T-helper 1 cell treated with Interleukin-12 subunit alpha and Interleukin-12 subunit beta and Interleukin-4 antibody, amounts not matched to agents 30 μg/mL and 1 μg/mL, for 36 hours (primary cell): ENCODE measurements around the gene PRKN.

Source experiments
- H3K27ac Mint-ChIP-seq: one replicate; pipeline ENCODE4 v1.8.0; 2021; ENCODE audit warnings: mild to moderate bottlenecking, mixed read lengths
- H3K27me3 Mint-ChIP-seq: one replicate; pipeline ENCODE4 v1.8.0; 2021; ENCODE audit warnings: low read depth, mixed read lengths
- H3K36me3 Mint-ChIP-seq: one replicate; pipeline ENCODE4 v1.8.0; 2021; ENCODE audit warnings: low read depth, mixed read lengths
- H3K4me1 Mint-ChIP-seq: one replicate; pipeline ENCODE4 v1.8.0; 2021; ENCODE audit warnings: low read depth, mixed read lengths
- H3K4me3 Mint-ChIP-seq: one replicate; pipeline ENCODE4 v1.8.0; 2021; ENCODE audit warnings: mild to moderate bottlenecking, moderate library complexity, mixed read lengths
- H3K9me3 Mint-ChIP-seq: one replicate; pipeline ENCODE4 v1.8.0; 2021; ENCODE audit warnings: mixed read lengths

Gene PRKN

DNA sequence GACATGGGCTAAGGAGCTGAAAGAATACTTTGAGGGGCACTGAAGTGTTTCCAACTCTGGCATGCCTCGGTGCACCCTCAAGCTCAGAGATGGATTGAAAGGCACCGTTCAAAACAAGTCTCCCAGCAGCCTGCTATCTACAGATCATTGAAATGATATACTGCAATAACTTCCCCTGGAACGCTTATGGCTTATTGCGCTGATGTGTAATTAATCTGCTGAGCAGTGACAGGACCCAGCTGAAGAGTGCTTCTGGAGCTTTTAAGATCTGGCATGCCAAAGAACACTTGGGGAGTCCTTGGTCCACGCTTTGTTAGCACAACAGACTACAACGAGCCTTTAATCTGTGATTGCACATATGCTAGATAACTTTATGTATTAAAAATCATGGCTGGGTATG lies 708.2 kb downstream of the PRKN start:
- Mint-ChIP-seq H3K9me3 (peaks cover 19% of the 10 kb centered on the region), H3K36me3 (no peaks in the 10 kb centered on the region), H3K27me3 (no peaks in the 10 kb centered on the region), H3K4me3 (no peak overlapping the region), H3K27ac (no peak overlapping the region), H3K4me1 (no peaks in the 10 kb centered on the region)

DNA sequence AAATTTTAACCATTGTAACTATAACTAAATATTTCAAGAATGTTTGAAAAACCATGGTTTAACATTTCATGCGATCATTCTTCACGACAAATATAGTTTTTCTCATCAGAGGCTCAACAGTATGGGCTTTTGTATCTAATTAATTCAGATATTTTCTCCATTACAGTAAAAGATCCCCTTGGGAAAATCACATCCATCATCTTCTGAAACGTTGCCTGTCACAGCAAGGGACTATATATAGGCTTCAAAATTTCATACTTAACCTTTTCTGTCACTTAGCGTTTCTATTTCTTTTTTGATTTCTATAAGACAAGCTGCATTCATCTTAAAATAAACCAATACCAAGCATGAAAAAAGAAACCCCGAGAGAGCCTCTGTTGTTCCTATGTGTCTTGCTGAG lies 710.0 kb downstream of the PRKN start:
- Mint-ChIP-seq H3K27me3 (no peaks in the 10 kb centered on the region), H3K4me3 (no peak overlapping the region), H3K27ac (no peak overlapping the region), H3K36me3 (no peaks in the 10 kb centered on the region), H3K9me3 (peaks cover 14% of the 10 kb centered on the region), H3K4me1 (no peaks in the 10 kb centered on the region)

DNA sequence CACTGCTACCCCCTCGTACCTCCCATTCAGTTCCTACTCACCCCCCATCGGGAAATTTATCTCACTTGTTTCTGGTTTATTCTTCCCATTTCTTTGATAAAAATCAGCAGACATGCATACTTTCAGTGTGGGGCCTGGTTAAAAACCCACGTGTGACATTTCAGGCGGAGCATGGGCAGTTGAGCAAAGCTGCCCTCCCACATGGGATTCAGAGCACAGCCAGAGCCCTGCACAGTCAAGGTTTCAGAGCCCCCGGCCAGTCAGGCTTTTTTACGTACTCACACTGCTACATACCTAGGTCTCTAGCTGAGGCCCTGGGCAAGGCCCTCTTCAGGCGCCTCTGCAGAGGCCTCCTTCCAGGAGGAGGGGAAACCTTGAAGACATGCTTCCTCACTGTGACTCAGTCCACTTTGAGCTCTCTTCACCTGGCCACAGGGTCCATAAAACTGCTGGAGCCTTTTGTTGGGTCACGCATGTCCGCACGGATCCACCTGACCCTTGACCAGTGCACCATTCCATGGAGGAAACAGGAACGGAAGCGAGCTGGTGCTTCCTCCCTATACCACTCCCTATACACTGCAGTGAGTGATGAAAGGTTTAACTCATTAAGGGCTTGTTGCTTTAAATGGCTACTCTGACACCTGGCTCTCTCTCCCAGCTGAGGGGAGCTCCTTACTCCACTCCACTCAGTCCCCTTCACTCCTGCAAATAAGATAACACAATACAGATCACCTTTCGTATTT lies 713.3 kb downstream of the PRKN start:
- H3K4me1 Mint-ChIP-seq = no peaks in the 10 kb centered on the region
- H3K36me3 Mint-ChIP-seq = no peaks in the 10 kb centered on the region
- no peak overlapping the region for H3K27ac Mint-ChIP-seq
- H3K4me3 Mint-ChIP-seq = no peak overlapping the region
- H3K27me3 Mint-ChIP-seq = no peaks in the 10 kb centered on the region
- peaks cover 11% of the 10 kb centered on the region for H3K9me3 Mint-ChIP-seq

DNA sequence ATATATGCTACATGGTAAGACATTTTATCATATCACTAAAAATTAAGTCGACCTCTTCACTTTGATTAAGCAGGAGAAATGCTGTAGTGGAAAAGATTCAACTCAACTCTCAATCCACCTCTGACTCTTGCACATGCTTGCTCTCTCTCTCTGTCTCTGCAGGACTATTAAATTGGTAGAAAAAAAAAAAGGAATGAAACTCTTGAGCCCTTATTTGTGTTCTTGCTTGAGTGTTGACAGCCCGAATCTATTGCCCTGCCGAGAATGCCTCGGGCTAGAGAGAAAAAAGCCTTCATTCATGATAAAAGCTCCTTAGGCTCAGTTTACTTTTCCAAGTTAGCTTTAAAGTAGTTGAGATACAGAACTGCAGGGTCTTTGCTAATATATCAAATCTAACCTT lies 722.2 kb downstream of the PRKN start:
- Mint-ChIP-seq H3K27ac (no peak overlapping the region), H3K36me3 (no peaks in the 10 kb centered on the region), H3K9me3 (peaks cover 9% of the 10 kb centered on the region), H3K27me3 (no peaks in the 10 kb centered on the region), H3K4me1 (no peaks in the 10 kb centered on the region), H3K4me3 (no peak overlapping the region)

DNA sequence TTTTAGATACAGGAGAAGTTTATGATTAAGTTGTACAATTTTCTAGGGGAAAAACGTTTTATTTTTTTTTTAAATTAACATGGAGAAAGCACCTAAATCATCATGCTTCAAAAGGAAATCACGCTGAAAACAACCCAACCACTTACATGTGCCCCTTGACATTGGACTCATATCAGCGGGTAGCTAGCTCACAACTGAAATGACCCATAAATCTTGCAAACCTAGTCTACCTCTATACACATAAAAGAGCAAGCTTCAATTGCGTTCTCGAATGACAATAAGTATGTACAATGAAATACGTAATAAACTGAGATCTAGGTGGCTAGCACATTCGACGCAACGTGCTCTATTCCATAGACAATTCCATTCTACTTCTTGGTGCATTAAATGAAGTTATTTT lies 730.8 kb downstream of the PRKN start:
- no peaks in the 10 kb centered on the region for H3K4me1 Mint-ChIP-seq
- no peak overlapping the region for H3K4me3 Mint-ChIP-seq
- no peak overlapping the region for H3K27ac Mint-ChIP-seq
- H3K27me3 Mint-ChIP-seq = no peaks in the 10 kb centered on the region
- H3K36me3 Mint-ChIP-seq = no peaks in the 10 kb centered on the region
- peaks cover 19% of the 10 kb centered on the region for H3K9me3 Mint-ChIP-seq

DNA sequence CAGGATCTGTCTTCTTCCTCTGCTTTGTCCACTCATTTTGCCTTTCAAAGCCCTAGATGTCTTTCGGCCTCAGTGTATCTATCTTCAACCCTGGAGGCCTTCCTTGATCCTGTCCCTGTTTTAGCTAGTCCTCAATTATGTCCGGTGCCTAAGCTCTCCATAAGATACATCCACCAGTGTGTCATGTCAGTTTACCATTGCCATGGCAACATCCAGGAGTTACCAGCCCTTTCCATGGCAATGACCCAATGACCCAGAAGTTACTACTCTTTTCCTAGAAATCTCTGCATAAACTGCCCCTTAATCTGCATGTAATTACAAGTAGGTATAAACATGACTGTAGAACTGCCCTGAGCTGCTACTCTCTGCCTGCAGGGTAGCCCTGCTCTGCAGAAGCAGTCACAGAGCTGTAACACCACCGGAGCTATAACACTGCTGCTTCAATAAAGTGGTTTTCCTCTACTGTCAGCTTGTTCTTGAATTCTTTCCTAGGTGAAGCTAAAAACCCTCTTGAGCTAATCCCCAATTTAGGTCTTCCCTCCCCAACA lies 741.6 kb downstream of the PRKN start:
- Mint-ChIP-seq H3K9me3 (peaks cover 13% of the 10 kb centered on the region), H3K4me3 (no peak overlapping the region), H3K4me1 (no peaks in the 10 kb centered on the region), H3K27me3 (no peaks in the 10 kb centered on the region), H3K27ac (no peak overlapping the region), H3K36me3 (no peaks in the 10 kb centered on the region)

DNA sequence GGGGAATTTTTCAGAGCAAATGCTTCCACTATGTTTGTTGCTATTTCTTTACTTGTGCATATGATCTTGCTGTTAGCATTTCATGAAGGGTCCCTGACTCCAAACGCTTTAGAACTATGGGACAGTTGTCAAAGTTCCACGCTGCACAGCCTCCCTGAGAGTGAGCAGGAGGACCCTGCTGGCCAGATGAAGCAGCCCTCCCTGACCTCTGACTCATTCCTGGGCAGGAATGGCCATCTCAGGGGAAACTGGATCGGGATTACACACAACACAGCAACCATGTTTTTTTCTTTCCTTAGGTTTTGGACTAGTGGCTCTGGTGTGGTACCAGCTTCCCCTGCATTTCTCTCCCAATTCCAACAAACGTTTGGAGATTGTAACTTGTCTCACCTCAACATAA lies 742.9 kb downstream of the PRKN start:
- Mint-ChIP-seq H3K4me1 (no peaks in the 10 kb centered on the region), H3K9me3 (peaks cover 6% of the 10 kb centered on the region), H3K27me3 (no peaks in the 10 kb centered on the region), H3K4me3 (no peak overlapping the region), H3K36me3 (no peaks in the 10 kb centered on the region), H3K27ac (no peak overlapping the region)

DNA sequence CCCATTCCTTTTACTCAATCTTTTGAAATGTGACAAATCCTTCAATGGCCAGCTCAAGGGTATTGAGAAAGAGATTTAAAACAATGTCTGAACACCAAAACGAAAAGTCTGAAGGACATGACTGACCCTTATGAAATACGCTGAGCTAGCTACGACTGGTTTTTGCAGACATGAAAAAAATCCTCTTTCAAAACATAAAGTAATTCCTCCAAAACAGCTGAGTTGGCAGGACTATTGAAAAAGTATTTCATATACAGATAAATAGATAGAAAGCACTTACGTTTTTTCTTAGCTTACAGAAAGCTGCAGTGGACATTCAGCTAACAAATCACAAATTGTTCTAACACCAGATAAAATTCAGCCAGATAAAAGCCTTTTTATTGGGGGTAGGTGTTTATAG lies 751.0 kb downstream of the PRKN start:
- Mint-ChIP-seq H3K4me1 (no peaks in the 10 kb centered on the region), H3K27me3 (no peaks in the 10 kb centered on the region), H3K36me3 (no peaks in the 10 kb centered on the region), H3K9me3 (peaks cover 5% of the 10 kb centered on the region), H3K4me3 (no peak overlapping the region), H3K27ac (no peak overlapping the region)

DNA sequence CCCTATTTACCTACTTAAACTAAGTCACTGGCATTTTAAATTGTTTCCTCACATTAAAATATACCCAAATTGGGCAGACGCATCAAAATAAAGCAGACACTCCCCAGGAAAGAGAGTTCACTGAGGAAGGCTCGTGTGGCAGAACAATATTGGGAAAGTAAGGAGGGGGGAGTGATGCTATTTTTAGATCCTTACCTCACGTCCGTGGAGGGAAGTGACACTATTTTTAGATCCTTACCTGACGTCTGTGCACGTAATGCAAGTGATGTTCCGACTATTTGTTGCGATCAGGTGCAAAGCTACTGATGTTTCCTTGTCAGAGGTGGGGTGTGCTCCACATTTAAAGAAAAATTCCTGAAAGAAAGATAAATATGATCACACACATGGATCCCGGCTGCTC lies 754.5 kb downstream of the PRKN start:
- no peaks in the 10 kb centered on the region for H3K9me3 Mint-ChIP-seq
- no peaks in the 10 kb centered on the region for H3K27me3 Mint-ChIP-seq
- no peaks in the 10 kb centered on the region for H3K4me1 Mint-ChIP-seq
- no peak overlapping the region for H3K4me3 Mint-ChIP-seq
- H3K27ac Mint-ChIP-seq = no peak overlapping the region
- no peaks in the 10 kb centered on the region for H3K36me3 Mint-ChIP-seq

DNA sequence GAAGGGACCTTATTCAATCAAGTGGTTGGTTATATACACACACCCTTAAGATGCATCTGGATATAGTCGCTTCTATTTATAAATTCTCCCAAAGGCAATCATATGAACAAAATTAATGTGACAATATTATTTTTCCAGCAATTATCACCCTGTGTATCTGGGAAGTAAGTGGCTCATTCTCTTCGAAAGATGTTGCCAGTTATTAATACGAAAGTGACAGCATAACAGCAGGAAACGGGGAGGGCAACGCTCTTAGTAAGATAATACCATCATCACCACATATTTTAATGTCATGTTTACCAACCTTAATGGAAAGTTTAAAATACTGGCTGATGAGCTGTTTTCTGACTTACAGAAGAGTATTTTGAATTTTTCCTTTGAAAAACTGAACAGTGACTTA lies 756.5 kb downstream of the PRKN start:
- no peaks in the 10 kb centered on the region for H3K36me3 Mint-ChIP-seq

DNA sequence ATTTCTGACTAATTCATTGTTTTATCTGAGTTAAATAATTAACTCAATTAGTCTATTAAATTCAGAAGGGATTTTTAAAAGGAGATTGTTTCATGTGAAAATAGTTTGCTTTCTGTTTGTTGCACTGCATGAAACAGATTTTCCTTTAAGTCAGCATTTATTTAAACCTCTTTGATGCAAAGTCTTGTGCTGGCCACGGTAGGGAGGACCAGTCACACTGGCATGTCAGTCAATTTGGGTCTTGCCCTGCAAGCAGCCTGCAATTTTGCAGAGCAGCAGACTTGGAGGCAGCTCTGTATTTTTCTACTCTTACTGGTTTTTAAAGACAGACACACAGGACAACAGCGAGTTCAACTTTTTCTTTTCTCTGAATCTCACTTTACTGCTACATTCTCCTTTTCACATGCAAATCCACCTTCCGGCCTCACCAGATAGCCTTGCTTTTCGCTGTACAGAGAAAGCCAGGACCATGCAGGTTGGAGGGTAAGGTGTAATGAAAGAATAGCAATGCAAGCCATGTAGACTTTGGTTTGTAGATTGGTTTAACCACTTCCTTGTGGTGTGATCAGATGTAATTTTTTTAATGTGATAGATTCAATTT lies 763.8 kb downstream of the PRKN start:
- Mint-ChIP-seq H3K4me3 (no peak overlapping the region), H3K4me1 (peaks cover 3% of the 10 kb centered on the region), H3K27me3 (no peaks in the 10 kb centered on the region), H3K27ac (no peak overlapping the region), H3K9me3 (no peaks in the 10 kb centered on the region), H3K36me3 (no peaks in the 10 kb centered on the region)

More for the DNA sequence above, 756.5 kb downstream of the PRKN start:
- Mint-ChIP-seq H3K27ac (no peak overlapping the region), H3K9me3 (no peaks in the 10 kb centered on the region), H3K4me3 (no peak overlapping the region), H3K4me1 (no peaks in the 10 kb centered on the region), H3K27me3 (no peaks in the 10 kb centered on the region)

DNA sequence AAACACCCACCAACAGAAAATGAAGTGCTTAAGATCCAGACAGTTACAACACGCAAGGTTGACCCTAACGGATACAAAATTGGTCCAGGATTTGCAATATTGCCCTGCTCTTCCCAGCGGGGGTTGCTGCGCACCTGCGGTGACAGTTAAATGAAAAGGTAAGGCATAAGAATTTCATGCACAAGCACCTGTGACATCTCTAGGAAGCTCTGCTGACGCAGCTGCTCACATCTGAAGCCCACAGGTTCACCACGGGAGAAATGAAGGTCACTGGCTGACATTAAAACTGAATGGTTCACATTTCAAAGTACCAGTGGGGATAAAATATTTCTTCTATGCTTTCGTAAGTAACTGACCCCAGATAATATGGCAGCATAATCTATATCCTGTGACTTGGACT lies 764.4 kb downstream of the PRKN start:
- Mint-ChIP-seq H3K4me3 (no peak overlapping the region), H3K9me3 (no peaks in the 10 kb centered on the region)

DNA sequence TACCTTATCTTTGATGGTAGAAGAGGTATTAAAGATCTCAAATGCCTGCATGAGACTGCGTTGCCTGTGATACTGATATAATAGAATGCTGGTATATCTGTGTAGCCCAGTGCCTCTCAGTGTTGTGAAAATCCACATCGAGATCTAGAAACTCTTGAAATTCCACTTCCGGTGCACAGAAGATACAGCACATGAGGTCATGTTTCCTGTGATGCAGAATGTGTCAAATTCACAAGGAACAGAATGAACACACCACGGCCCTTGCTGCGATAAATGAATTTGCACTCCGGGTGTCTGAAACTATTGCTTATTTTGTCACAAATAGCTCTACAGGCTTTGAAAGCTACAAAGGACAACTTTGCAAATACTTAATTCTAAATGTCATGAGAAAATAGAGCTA lies 765.8 kb downstream of the PRKN start:
- H3K27me3 Mint-ChIP-seq = no peaks in the 10 kb centered on the region
- no peaks in the 10 kb centered on the region for H3K36me3 Mint-ChIP-seq
- H3K27ac Mint-ChIP-seq = no peak overlapping the region
- no peaks in the 10 kb centered on the region for H3K9me3 Mint-ChIP-seq
- H3K4me1 Mint-ChIP-seq = peaks cover 3% of the 10 kb centered on the region
- H3K4me3 Mint-ChIP-seq = no peak overlapping the region

More for the DNA sequence above, 764.4 kb downstream of the PRKN start:
- no peaks in the 10 kb centered on the region for H3K36me3 Mint-ChIP-seq
- peaks cover 3% of the 10 kb centered on the region for H3K4me1 Mint-ChIP-seq
- no peaks in the 10 kb centered on the region for H3K27me3 Mint-ChIP-seq
- no peak overlapping the region for H3K27ac Mint-ChIP-seq

DNA sequence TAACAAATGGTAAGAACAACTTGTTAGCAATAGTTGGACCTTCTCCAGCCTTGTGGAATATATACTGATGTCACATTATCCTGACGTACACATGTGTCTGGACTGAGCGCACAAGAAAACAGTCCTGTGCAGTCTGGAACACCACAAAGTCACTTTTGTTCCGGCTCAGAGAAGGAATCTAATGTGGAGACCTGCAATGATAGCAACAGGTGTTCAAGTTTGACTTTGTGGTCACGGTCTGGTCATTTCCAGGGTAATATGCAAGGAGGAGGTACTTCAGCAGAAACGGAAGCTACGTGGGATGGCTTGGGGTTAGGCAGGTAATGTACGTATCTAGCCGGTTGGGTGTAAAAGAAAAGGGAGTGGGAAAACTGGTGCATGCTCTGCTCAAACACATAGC lies 766.5 kb downstream of the PRKN start:
- no peaks in the 10 kb centered on the region for H3K36me3 Mint-ChIP-seq
- no peak overlapping the region for H3K4me3 Mint-ChIP-seq
- no peak overlapping the region for H3K27ac Mint-ChIP-seq
- H3K9me3 Mint-ChIP-seq = no peaks in the 10 kb centered on the region
- H3K27me3 Mint-ChIP-seq = no peaks in the 10 kb centered on the region
- H3K4me1 Mint-ChIP-seq = peaks cover 3% of the 10 kb centered on the region

DNA sequence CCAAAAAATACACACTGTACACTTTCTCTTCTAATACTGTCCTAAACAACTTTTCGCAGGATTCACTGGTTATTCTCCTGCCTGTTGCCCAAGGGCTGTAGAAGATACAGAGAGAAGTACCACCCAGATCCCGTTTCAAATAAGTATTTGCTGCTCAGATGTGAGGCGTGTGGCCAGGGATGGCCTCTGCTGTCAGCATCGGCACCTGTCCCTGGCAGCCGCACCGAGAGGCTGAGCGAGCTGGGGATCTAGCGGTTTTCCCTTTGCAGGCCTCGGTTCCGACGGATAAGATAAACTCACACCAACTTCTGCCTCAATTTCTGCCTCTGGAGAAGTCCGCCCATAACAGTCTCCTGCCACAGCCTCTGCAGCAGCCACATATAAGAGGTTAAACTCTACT lies 768.5 kb downstream of the PRKN start:
- H3K27ac Mint-ChIP-seq = no peak overlapping the region
- H3K36me3 Mint-ChIP-seq = no peaks in the 10 kb centered on the region
- H3K27me3 Mint-ChIP-seq = no peaks in the 10 kb centered on the region
- H3K4me3 Mint-ChIP-seq = no peak overlapping the region
- H3K9me3 Mint-ChIP-seq = no peaks in the 10 kb centered on the region
- peaks cover 3% of the 10 kb centered on the region for H3K4me1 Mint-ChIP-seq
